SK-N-SH treated with all-trans-retinoic acid at 6 μM for 48 hours (cell line): ENCODE measurements around the gene SPEN.

Source experiments
- RARB ChIP-seq: fragments of 250-450 bp; sonication (Bioruptor Pico); IDR thresholded peaks from 2 replicates; pipeline ENCODE4 v1.8.0; 2021; ENCODE audit warnings: mild to moderate bottlenecking, moderate library complexity
- ZC3H10 ChIP-seq: fragments of 250-450 bp; sonication (Bioruptor Pico); IDR thresholded peaks from 2 replicates; pipeline ENCODE4 v1.5.1; 2021; ENCODE audit warnings: mild to moderate bottlenecking, moderate library complexity
- ZFP3 ChIP-seq: fragments of 250-450 bp; sonication (Bioruptor Pico); IDR thresholded peaks from 2 replicates; pipeline ENCODE4 v1.5.0; 2020; ENCODE audit warnings: mild to moderate bottlenecking, moderate library complexity
- ZFP30 ChIP-seq: fragments of 450-650 bp; formaldehyde crosslinking; IDR thresholded peaks from 2 replicates; pipeline ENCODE4 v1.5.0; 2022; ENCODE audit warnings: mild to moderate bottlenecking, moderate library complexity
- ZNF565 ChIP-seq: fragments of 450-650 bp; formaldehyde crosslinking; conservative IDR thresholded peaks from 2 replicates; pipeline ENCODE4 v1.5.0; 2020; ENCODE audit warnings: low read depth, mild to moderate bottlenecking, moderate library complexity
- TF ChIP-seq, protein P1 (sequence below): fragments of 250-450 bp; sonication (Bioruptor Pico); IDR thresholded peaks from 2 replicates; pipeline ENCODE4 v1.5.1; 2021; ENCODE audit warnings: mild to moderate bottlenecking, moderate library complexity
- TF ChIP-seq, protein P2 (sequence below): fragments of 250-450 bp; sonication (Bioruptor Pico); IDR thresholded peaks from 2 replicates; pipeline ENCODE4 v1.8.0; 2021; ENCODE audit warnings: low read depth, mild to moderate bottlenecking, moderate library complexity, borderline replicate concordance

DNA sequence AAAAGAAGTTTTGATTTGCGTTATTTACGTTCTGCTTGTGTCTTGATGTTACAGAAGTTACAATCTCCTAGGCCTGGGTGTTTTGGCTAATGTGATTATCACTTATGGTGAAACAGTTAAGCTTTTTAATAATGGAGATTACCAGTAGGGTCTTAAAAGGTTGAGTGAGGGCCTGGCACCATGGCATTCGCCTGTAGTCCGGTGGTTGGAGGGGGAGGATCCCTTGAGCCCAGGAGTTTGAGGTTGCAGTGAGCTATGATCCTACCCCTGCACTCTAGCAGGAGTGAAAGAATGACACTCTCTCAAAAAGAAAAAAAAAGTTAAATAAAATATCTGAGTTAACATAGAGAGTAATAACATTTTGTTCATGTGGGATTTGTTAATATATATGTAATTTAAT is 8.8 kb upstream of the SPEN start:
- TF ChIP-seq RARB (CRISPR knock-in tag) (no peak), ZFP30 (no peak), ZNF565 (CRISPR knock-in tag) (no peak), ZFP3 (CRISPR knock-in tag) (no peak), ZC3H10 (CRISPR knock-in tag) (no peak)
- TF ChIP-seq, protein P1, sequence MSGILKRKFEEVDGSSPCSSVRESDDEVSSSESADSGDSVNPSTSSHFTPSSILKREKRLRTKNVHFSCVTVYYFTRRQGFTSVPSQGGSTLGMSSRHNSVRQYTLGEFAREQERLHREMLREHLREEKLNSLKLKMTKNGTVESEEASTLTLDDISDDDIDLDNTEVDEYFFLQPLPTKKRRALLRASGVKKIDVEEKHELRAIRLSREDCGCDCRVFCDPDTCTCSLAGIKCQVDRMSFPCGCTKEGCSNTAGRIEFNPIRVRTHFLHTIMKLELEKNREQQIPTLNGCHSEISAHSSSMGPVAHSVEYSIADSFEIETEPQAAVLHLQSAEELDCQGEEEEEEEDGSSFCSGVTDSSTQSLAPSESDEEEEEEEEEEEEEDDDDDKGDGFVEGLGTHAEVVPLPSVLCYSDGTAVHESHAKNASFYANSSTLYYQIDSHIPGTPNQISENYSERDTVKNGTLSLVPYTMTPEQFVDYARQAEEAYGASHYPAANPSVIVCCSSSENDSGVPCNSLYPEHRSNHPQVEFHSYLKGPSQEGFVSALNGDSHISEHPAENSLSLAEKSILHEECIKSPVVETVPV (CRISPR knock-in tag) = no peak
- TF ChIP-seq, protein P2, sequence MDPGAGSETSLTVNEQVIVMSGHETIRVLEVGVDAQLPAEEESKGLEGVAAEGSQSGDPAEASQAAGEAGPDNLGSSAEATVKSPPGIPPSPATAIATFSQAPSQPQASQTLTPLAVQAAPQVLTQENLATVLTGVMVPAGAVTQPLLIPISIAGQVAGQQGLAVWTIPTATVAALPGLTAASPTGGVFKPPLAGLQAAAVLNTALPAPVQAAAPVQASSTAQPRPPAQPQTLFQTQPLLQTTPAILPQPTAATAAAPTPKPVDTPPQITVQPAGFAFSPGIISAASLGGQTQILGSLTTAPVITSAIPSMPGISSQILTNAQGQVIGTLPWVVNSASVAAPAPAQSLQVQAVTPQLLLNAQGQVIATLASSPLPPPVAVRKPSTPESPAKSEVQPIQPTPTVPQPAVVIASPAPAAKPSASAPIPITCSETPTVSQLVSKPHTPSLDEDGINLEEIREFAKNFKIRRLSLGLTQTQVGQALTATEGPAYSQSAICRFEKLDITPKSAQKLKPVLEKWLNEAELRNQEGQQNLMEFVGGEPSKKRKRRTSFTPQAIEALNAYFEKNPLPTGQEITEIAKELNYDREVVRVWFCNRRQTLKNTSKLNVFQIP (CRISPR knock-in tag) = no peak
